ENCODE data around the gene GTF2F2. TPM values are rescaled to one million over a fixed set of nuclear protein-coding genes. Genes with fewer than 3 reads are reported as not detected.

The GTF2F2 gene
- total RNA-seq, 1 experiment from 2014 or later: 33.8 TPM

GRCh38 chr13:45280751-45281634 lies 160.7 kb downstream of the GTF2F2 start:
- H3K27me3 Mint-ChIP-seq (ENCODE audit: low read depth): no peaks in the 10 kb centered on the region

GRCh38 chr13:45282994-45283393 lies 162.7 kb downstream of the GTF2F2 start:
- no peak for ATAC-seq
- Mint-ChIP-seq H3K9me3 (no peaks in the 10 kb centered on the region), H3K27ac (no peak overlapping the region), H3K36me3 (peaks cover 9% of the 10 kb centered on the region), H3K4me1 (peaks cover 6% of the 10 kb centered on the region), H3K4me3 (no peak overlapping the region), H3K27me3 (ENCODE audit: low read depth) (no peaks in the 10 kb centered on the region)
- ChIA-PET CTCF (interaction anchor here (1.2 kb wide), 1 partner anchor 236 kb away, joined by 5 read pairs; no protein-coding TSS in a partner anchor), POLR2A (no interaction called here)
- no peak for TF ChIP-seq GRHL2 (CRISPR knock-in tag; IDR thresholded peaks at IDR 0.05; ENCODE audit: insufficient replicate concordance, severe bottlenecking)
- TF ChIP-seq SOX15 (CRISPR knock-in tag; IDR thresholded peaks at IDR 0.05): no peak
- TF ChIP-seq CTCF (IDR thresholded peaks at IDR 0.05): no peak
- no peak for TF ChIP-seq FOXP1 (CRISPR knock-in tag; IDR thresholded peaks at IDR 0.05; ENCODE audit: borderline replicate concordance)
- TF ChIP-seq ARID4B (CRISPR knock-in tag; IDR thresholded peaks at IDR 0.05; ENCODE audit: borderline replicate concordance): no peak
- TF ChIP-seq CDX4 (CRISPR knock-in tag; IDR thresholded peaks at IDR 0.05; ENCODE audit: borderline replicate concordance): no peak
- TF ChIP-seq NFYB (CRISPR knock-in tag; conservative IDR thresholded peaks at IDR 0.05; ENCODE audit: low read depth): no peak
- TF ChIP-seq PRRX2 (CRISPR knock-in tag; IDR thresholded peaks at IDR 0.05): no peak
- no peak for TF ChIP-seq ESRRA (CRISPR knock-in tag; IDR thresholded peaks at IDR 0.05; ENCODE audit: borderline replicate concordance)
- no peak for TF ChIP-seq HMGA2 (CRISPR knock-in tag; IDR thresholded peaks at IDR 0.05)
- no peak for TF ChIP-seq ZNF138 (CRISPR knock-in tag; conservative IDR thresholded peaks at IDR 0.05)
- no peak for TF ChIP-seq E2F5 (CRISPR knock-in tag; IDR thresholded peaks at IDR 0.05)
- no peak for DNase-seq (ENCODE audit: low spot score)

More at GRCh38 chr13:45280751-45281634, 160.7 kb downstream of the GTF2F2 start:
- peaks cover 16% of the 10 kb centered on the region for H3K36me3 Mint-ChIP-seq
- POLR2A ChIA-PET: interaction anchor here (1.2 kb wide), 1 partner anchor 179 kb away, joined by 3 read pairs; no protein-coding TSS in a partner anchor
- peaks cover 6% of the 10 kb centered on the region for H3K4me1 Mint-ChIP-seq
- TF ChIP-seq ETV6 (CRISPR knock-in tag; IDR thresholded peaks at IDR 0.05) (no peak), USF2 (CRISPR knock-in tag; IDR thresholded peaks at IDR 0.05) (no peak)
- CTCF ChIA-PET: interaction anchor here (0.6 to 3.6 kb wide), 37 partner anchors 9 to 238 kb away, joined by 3 to 67 read pairs (median 4); no protein-coding TSS in a partner anchor
- DNase-seq (ENCODE audit: low spot score): peak; percentile 71
- peak; percentile 99 for ATAC-seq
- H3K27ac Mint-ChIP-seq: peak overlapping the region; percentile 18; the same call in 1 of the 2 replicates
- no peak overlapping the region for H3K4me3 Mint-ChIP-seq
- H3K9me3 Mint-ChIP-seq: peaks cover 10% of the 10 kb centered on the region

Measured in WTC11 (cell line).